Esophagus (tissue), 2 donors: ENCODE data around the gene TMEM9. TPM values are rescaled to one million over a fixed set of nuclear protein-coding genes. Genes with fewer than 3 reads are reported as not detected.

Source experiments
- H3K27ac ChIP-seq, 2 donors: one replicate each; pipeline ENCODE4 v1.5.1; 2013; ENCODE audit warnings: low read depth in 2 of 2, mild to moderate bottlenecking in 2 of 2, inconsistent platforms in 1 of 2, low read length in 1 of 2, moderate library complexity in 1 of 2
- H3K27me3 ChIP-seq, 2 donors: one replicate each; pipeline ENCODE4 v1.6.1; 2013; ENCODE audit warnings: low read length in 2 of 2, control low read depth in 1 of 2, mild to moderate bottlenecking in 1 of 2; ENCODE audit not compliant: insufficient read depth in 2 of 2, control insufficient read depth in 1 of 2
- H3K36me3 ChIP-seq, 2 donors: one replicate each; pipeline ENCODE4 v1.6.1; 2013; ENCODE audit warnings: low read length in 1 of 2; ENCODE audit not compliant: control insufficient read depth in 2 of 2, insufficient read depth in 2 of 2
- H3K4me1 ChIP-seq, 2 donors: one replicate each; pipeline ENCODE4 v1.6.1; 2013; ENCODE audit warnings: low read length in 1 of 2; ENCODE audit not compliant: control insufficient read depth in 2 of 2, insufficient read depth in 2 of 2
- H3K4me3 ChIP-seq, 2 donors: one replicate each; pipeline ENCODE4 v1.5.1; 2013; ENCODE audit warnings: low read length in 2 of 2, mild to moderate bottlenecking in 2 of 2, low read depth in 1 of 2, moderate library complexity in 1 of 2
- H3K9me3 ChIP-seq, 2 donors: one replicate each; pipeline ENCODE4 v1.6.1; 2013; ENCODE audit warnings: mild to moderate bottlenecking in 2 of 2, low read depth in 1 of 2, low read length in 1 of 2, moderate library complexity in 1 of 2; ENCODE audit not compliant: control insufficient read depth in 2 of 2, insufficient read depth in 1 of 2
- WGBS, 2 donors: extraction: QIAGEN DNeasy Blood & Tissue Kit; methylation state at CpG; one replicate each; pipeline ENCODE4 v1.1.7; 2013; 5-methylcytosine and 5-hydroxymethylcytosine counted together
- polyA plus RNA-seq, 2 donors: library from polyadenylated mRNA; stranded (reverse); fragments of 200-250 nt; gene quantifications; one replicate each; pipeline ENCODE4 v1.2.3, GENCODE V29; 2013
- donor health status: healthy with polysubstance abuse.
- donor health status: Bipolar disorder and iron deficiency.

TMEM9 gene
- polyA plus RNA-seq, 2 donors, result 13.2 to 25.7 TPM

- Histone ChIP-seq H3K36me3 (peaks cover 2 to 30% of the 10 kb centered on the region in 2 donors), H3K9me3 (no peaks in the 10 kb centered on the region), H3K27ac (no peak overlapping the region), H3K4me1 (peaks cover 0 to 11% of the 10 kb centered on the region in 2 donors), H3K4me3 (no peak overlapping the region), H3K27me3 (no peaks in the 10 kb centered on the region)
- WGBS, 2 donors, result 66 to 74% methylated on average over 16 of the region's 16 CpGs
Observed at GRCh38 chr1:201142011-201142848, 12.0 kb downstream of the TMEM9 start.

DNA sequence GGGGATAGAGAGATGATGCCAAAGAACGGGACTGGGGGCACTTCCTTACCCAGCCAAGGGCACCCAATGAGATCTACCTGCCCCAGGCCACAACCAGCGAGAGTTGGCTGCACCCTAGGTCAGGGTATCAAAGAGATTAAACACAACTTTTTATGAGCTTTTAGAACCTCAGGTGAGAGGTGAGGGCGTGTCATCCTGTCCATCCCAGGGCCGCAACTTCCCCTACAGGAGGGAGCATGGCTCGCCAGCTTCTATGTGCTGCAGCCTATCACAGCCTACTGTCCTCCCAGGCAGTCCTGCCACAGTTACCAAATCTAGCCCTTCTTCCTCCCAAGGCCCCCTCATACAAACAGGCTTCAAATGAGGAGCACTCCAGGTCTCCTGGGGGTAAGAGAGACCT is 12.9 kb downstream of the TMEM9 start:
- Histone ChIP-seq H3K36me3 (peaks cover 1 to 23% of the 10 kb centered on the region in 2 donors), H3K27ac (no peak overlapping the region), H3K4me1 (peaks cover 3 to 19% of the 10 kb centered on the region in 2 donors), H3K9me3 (no peaks in the 10 kb centered on the region), H3K27me3 (no peaks in the 10 kb centered on the region), H3K4me3 (no peak overlapping the region)
- 81 to 86% methylated on average over 5 of the region's 5 CpGs for WGBS, 2 donors

- H3K4me1 ChIP-seq, result peaks cover 7 to 20% of the 10 kb centered on the region in 2 donors
- WGBS, 2 donors, result 91 to 92% methylated on average over 8 of the region's 8 CpGs
- peaks cover 0 to 22% of the 10 kb centered on the region in 2 donors for H3K36me3 ChIP-seq
- H3K9me3 ChIP-seq, result no peaks in the 10 kb centered on the region
- no peak overlapping the region for H3K27ac ChIP-seq
- no peak overlapping the region for H3K4me3 ChIP-seq
- no peaks in the 10 kb centered on the region for H3K27me3 ChIP-seq
Observed at GRCh38 chr1:201140941-201141260, 13.4 kb downstream of the TMEM9 start.

- Histone ChIP-seq H3K27me3 (no peaks in the 10 kb centered on the region), H3K36me3 (peaks cover 0 to 23% of the 10 kb centered on the region in 2 donors), H3K9me3 (no peaks in the 10 kb centered on the region), H3K27ac (no peak overlapping the region), H3K4me3 (no peak overlapping the region), H3K4me1 (peaks cover 7 to 20% of the 10 kb centered on the region in 2 donors)
- WGBS, 2 donors, result 59 to 65% methylated on average over 10 of the region's 10 CpGs
Observed at GRCh38 chr1:201140235-201140940, 13.9 kb downstream of the TMEM9 start.

DNA sequence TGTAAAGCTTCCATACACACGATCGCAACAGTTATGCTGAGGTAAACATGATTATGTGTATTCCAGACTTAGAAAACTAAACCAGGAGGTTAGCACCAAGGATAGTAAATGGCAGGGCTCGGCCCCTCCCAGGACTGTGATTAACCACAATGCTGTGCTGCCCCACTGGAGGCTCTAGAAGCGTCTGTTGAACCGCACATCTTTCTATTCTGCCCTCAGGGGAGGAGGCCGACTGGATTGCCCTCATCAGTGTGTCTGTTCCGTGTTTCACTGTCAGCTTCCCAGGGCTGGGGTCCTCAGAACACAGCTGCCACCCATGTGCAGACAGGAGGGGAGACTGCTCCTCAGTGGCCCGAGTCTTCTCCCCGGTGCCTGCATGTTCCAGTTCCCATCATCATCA is 14.5 kb downstream of the TMEM9 start:
- Histone ChIP-seq H3K27me3 (no peaks in the 10 kb centered on the region), H3K9me3 (no peaks in the 10 kb centered on the region), H3K27ac (no peak overlapping the region), H3K4me1 (peaks cover 7 to 20% of the 10 kb centered on the region in 2 donors), H3K36me3 (peaks cover 0 to 27% of the 10 kb centered on the region in 2 donors), H3K4me3 (no peak overlapping the region)
- 73 to 82% methylated on average over 9 of the region's 9 CpGs for WGBS, 2 donors

DNA sequence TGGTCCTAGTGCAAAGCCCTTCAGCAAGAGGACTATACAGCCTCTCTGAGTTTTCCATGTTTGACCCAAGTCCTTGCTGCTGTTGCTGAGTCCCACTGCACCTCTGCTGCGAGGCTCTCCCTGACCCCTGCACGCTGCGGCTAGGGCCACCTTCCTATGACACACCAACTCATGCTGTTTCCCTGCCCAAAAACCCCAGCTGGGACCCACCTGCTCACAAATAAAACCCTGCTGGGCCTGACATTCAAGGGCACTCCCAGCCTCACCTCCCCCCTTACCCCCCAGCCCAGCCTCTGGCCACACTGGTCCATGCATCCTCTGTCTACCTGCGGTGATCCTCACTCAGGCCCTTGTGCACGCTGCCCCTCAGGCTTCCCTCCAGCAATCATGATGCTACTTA is 15.0 kb downstream of the TMEM9 start:
- Histone ChIP-seq H3K4me1 (peaks cover 7 to 20% of the 10 kb centered on the region in 2 donors), H3K9me3 (no peaks in the 10 kb centered on the region), H3K4me3 (no peak overlapping the region), H3K36me3 (peaks cover 0 to 28% of the 10 kb centered on the region in 2 donors), H3K27me3 (no peaks in the 10 kb centered on the region), H3K27ac (no peak overlapping the region)
- WGBS, 2 donors, result 96 to 98% methylated on average over 5 of the region's 5 CpGs

- Histone ChIP-seq H3K9me3 (peaks cover 0 to under 1% of the 10 kb centered on the region in 2 donors), H3K4me1 (peaks cover 7 to 20% of the 10 kb centered on the region in 2 donors), H3K36me3 (peaks cover 0 to 21% of the 10 kb centered on the region in 2 donors), H3K27ac (no peak overlapping the region), H3K4me3 (no peak overlapping the region), H3K27me3 (no peaks in the 10 kb centered on the region)
- WGBS, 2 donors, result 73 to 76% methylated on average over 6 of the region's 6 CpGs
Observed at GRCh38 chr1:201138311-201138840, 15.9 kb downstream of the TMEM9 start.

DNA sequence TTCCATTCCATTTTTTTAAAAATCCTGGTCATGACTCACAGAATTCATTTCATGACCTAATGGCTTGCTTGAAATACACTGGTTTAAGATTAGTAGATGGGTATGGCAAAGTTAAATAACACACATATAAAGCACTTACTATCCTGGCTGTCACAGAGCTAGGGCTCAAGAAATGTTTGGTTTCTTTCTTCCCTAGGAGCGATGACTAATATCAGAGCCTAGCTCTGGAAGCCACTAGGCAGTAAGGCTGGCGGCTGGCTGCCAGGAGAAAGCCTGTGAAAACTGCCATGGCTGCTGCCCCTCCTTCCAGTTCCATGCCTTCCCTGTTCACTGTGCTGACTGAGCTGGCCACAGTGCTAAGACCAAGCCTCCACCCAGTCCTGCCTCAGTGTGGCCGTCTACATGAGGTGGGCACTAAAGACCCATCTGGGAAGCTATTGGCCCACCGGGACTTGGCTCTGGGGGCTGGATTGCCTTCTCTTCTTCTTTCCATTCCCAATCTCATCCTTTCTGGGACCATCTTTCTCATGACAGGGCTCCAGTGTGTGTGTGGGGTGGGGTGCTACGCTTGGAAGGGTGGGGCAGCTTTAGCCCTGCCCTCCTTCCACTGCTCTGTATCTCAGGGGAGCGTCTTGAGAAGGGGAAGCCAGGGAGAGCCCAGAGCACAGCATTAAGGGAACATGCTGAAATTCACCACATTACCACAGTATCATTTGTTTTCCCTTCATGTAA is 16.5 kb downstream of the TMEM9 start:
- no peaks in the 10 kb centered on the region for H3K27me3 ChIP-seq
- H3K36me3 ChIP-seq, result peaks cover 0 to 15% of the 10 kb centered on the region in 2 donors
- 39 to 60% methylated on average over 6 of the region's 6 CpGs for WGBS, 2 donors
- H3K27ac ChIP-seq, result peak overlapping the region in 1 of 2 donors; percentile 66
- H3K4me1 ChIP-seq, result peaks cover 7 to 20% of the 10 kb centered on the region in 2 donors
- H3K4me3 ChIP-seq, result no peak overlapping the region
- peaks cover 0 to 2% of the 10 kb centered on the region in 2 donors for H3K9me3 ChIP-seq

- peaks cover 7 to 20% of the 10 kb centered on the region in 2 donors for H3K4me1 ChIP-seq
- peaks cover 0 to 2% of the 10 kb centered on the region in 2 donors for H3K9me3 ChIP-seq
- H3K27me3 ChIP-seq, result no peaks in the 10 kb centered on the region
- WGBS, 2 donors, result 65 to 76% methylated on average over 7 of the region's 7 CpGs
- no peak overlapping the region for H3K4me3 ChIP-seq
- peaks cover 0 to 14% of the 10 kb centered on the region in 2 donors for H3K36me3 ChIP-seq
- peak overlapping the region; percentile 2 to 30 for H3K27ac ChIP-seq
Observed at GRCh38 chr1:201137024-201137392, 17.3 kb downstream of the TMEM9 start.
